A549 (cell line): Measurements from ENCODE around the gene GGTA1. TPM values are rescaled to one million over a fixed set of nuclear protein-coding genes. Genes with fewer than 3 reads are reported as not detected.

Experiments used
- ATAC-seq, 2 experiments: fragments of 200-7000 bp in 1 of 2; fragments of >200 bp in 1 of 2; cut with Nextera tagmentation in 1 of 2; cut with Tn5 transposase in 1 of 2; 3 replicates each; pipeline versions ENCODE4 v1.8.0 to v1.9.1; 2018 to 2020; ENCODE audit warnings: mild to moderate bottlenecking in 1 of 2, moderate library complexity in 1 of 2
- CTCF ChIA-PET: fragments of 300-600 bp; sonication (Branson Sonifier 250); formaldehyde crosslinking; extraction: SDS; loops from one replicate; lab custom pipeline; 2021; ENCODE audit warnings: antibody characterized with exemption, inconsistent platforms; lab: Yijun Ruan, JAX
- POLR2A ChIA-PET: fragments of 350-600 bp; formaldehyde crosslinking; extraction: SDS; loops from one replicate; lab custom pipeline; 2021; ENCODE audit warnings: antibody characterized with exemption, inconsistent platforms; lab: Yijun Ruan, JAX
- DNase-seq, 2 experiments: peaks; one replicate each; pipeline versions ENCODE4 v3.0.0 to v3.0.0-alpha.2; 2011 to 2016; ENCODE audit warnings: low read depth in 1 of 2, low spot score in 1 of 2
- FAIRE-seq: peaks from 2 replicates; lab custom pipeline; 2011; peaks lifted over from hg19 to GRCh38; lab: Jason Lieb, UNC
- H3K27ac ChIP-seq, 2 experiments: fragments of >200 bp; sonication (Bioruptor Twin); formaldehyde crosslinking; 3 replicates each; pipeline ENCODE4 v1.5.1; 2016 to 2017
- H3K4me1 ChIP-seq: fragments of >200 bp; sonication (Bioruptor Twin); formaldehyde crosslinking; 3 replicates; pipeline ENCODE4 v1.6.1; 2016
- H3K4me2 ChIP-seq: fragments of >200 bp; sonication (Bioruptor Twin); formaldehyde crosslinking; 3 replicates; pipeline ENCODE4 v1.6.1; 2016
- H3K4me3 ChIP-seq: fragments of >200 bp; sonication (Bioruptor Twin); formaldehyde crosslinking; 3 replicates; pipeline ENCODE4 v1.5.1; 2016
- H3K9me3 ChIP-seq: fragments of >200 bp; sonication (Bioruptor Twin); formaldehyde crosslinking; 3 replicates; pipeline ENCODE4 v1.6.1; 2016
- ATOH8 ChIP-seq: fragments of 250-450 bp; sonication (Bioruptor Pico); IDR thresholded peaks from 2 replicates; pipeline ENCODE4 v1.5.0; 2020; ENCODE audit warnings: low read depth, mild to moderate bottlenecking, moderate library complexity
- CBX2 ChIP-seq: fragments of 200-600 bp; sonication (generic); IDR thresholded peaks from 2 replicates; pipeline ENCODE4 v1.6.1; 2016; ENCODE audit warnings: low read depth, mild to moderate bottlenecking, borderline replicate concordance
- CHD2 ChIP-seq: fragments of 150-350 bp; IDR thresholded peaks from 2 replicates; pipeline ENCODE4 v1.6.1; 2014; ENCODE audit warnings: low read length; ENCODE audit not compliant: partially characterized antibody
- CTCF ChIP-seq: fragments of >200 bp; sonication (Bioruptor Twin); formaldehyde crosslinking; IDR thresholded peaks from 3 replicates; pipeline ENCODE4 v1.5.1; 2016
- ELK1 ChIP-seq: fragments of 150-350 bp; IDR thresholded peaks from 2 replicates; pipeline ENCODE4 v1.6.1; 2014; ENCODE audit warnings: low read depth, mild to moderate bottlenecking, low read length
- EP300 ChIP-seq, 2 experiments: fragments of >200 bp; sonication (Bioruptor Twin); formaldehyde crosslinking; IDR thresholded peaks; 2 replicates in 1 of 2; 3 replicates in 1 of 2; pipeline ENCODE4 v1.6.1; 2016 to 2017
- FOSL2 ChIP-seq, 2 experiments: fragments of 450-650 bp in 1 of 2; fragments of >200 bp in 1 of 2; sonication (Bioruptor Twin) in 1 of 2; formaldehyde crosslinking; IDR thresholded peaks; 2 replicates each; pipeline versions ENCODE4 v1.5.0 to v1.6.1; 2016 to 2020; ENCODE audit warnings: mild to moderate bottlenecking in 1 of 2, moderate library complexity in 1 of 2
- HOXA7 ChIP-seq: fragments of 250-450 bp; sonication (Bioruptor Pico); IDR thresholded peaks from 2 replicates; pipeline ENCODE4 v1.5.0; 2020; ENCODE audit warnings: mild to moderate bottlenecking, moderate library complexity
- HOXB13 ChIP-seq: fragments of 250-450 bp; sonication (Bioruptor Pico); IDR thresholded peaks from 2 replicates; pipeline ENCODE4 v1.5.0; 2020; ENCODE audit warnings: low read depth, mild to moderate bottlenecking, moderate library complexity
- HOXB5 ChIP-seq: fragments of 250-450 bp; sonication (Bioruptor Pico); IDR thresholded peaks from 2 replicates; pipeline ENCODE4 v1.5.0; 2020; ENCODE audit warnings: mild to moderate bottlenecking, moderate library complexity
- JUN ChIP-seq, 2 experiments: fragments of >200 bp; sonication (Bioruptor Twin); formaldehyde crosslinking; IDR thresholded peaks; 2 replicates in 1 of 2; 3 replicates in 1 of 2; pipeline ENCODE4 v1.6.1; 2016 to 2017
- KDM5A ChIP-seq: fragments of 200-600 bp; sonication (generic); IDR thresholded peaks from 2 replicates; pipeline ENCODE4 v1.6.1; 2016; ENCODE audit warnings: antibody characterized with exemption, mild to moderate bottlenecking
- MAFK ChIP-seq: fragments of 450-650 bp; IDR thresholded peaks from 2 replicates; pipeline ENCODE4 v1.6.1; 2014; ENCODE audit not compliant: partially characterized antibody
- MYC ChIP-seq: IDR thresholded peaks from 2 replicates; pipeline ENCODE4 v1.6.1; 2012; ENCODE audit warnings: mild to moderate bottlenecking, inconsistent platforms, low read length, improper control_type of control experiment, borderline replicate concordance
- NFE2L2 ChIP-seq: fragments of 150-350 bp; conservative IDR thresholded peaks from 2 replicates; pipeline ENCODE4 v1.6.1; 2014; ENCODE audit warnings: low read length
- NPAS2 ChIP-seq: fragments of 250-450 bp; sonication (Bioruptor Pico); IDR thresholded peaks from 2 replicates; pipeline ENCODE4 v1.8.0; 2022; ENCODE audit warnings: mild to moderate bottlenecking, moderate library complexity, borderline replicate concordance
- NR3C1 ChIP-seq: fragments of >200 bp; sonication (Bioruptor Twin); formaldehyde crosslinking; IDR thresholded peaks from 3 replicates; pipeline ENCODE4 v1.6.1; 2017
- PHF8 ChIP-seq: fragments of 200-600 bp; sonication (generic); IDR thresholded peaks from 2 replicates; pipeline ENCODE4 v1.6.1; 2016; ENCODE audit warnings: low read depth, mild to moderate bottlenecking, antibody characterized with exemption, moderate library complexity, borderline replicate concordance
- POLR2A ChIP-seq: IDR thresholded peaks from 2 replicates; pipeline ENCODE4 v1.6.1; 2012; ENCODE audit warnings: mild to moderate bottlenecking, low read length
- RAD21 ChIP-seq, 2 experiments: fragments of >200 bp in 1 of 2; sonication (Bioruptor Twin) in 1 of 2; formaldehyde crosslinking in 1 of 2; IDR thresholded peaks in 1 of 2; conservative IDR thresholded peaks in 1 of 2; 2 replicates in 1 of 2; 3 replicates in 1 of 2; pipeline ENCODE4 v1.6.1; 2012 to 2018; ENCODE audit warnings: inconsistent platforms in 1 of 2
- RCOR1 ChIP-seq: fragments of 150-350 bp; IDR thresholded peaks from 2 replicates; pipeline ENCODE4 v1.6.1; 2014; ENCODE audit warnings: antibody characterized with exemption, low read length, low read depth
- RNF2 ChIP-seq: fragments of 200-600 bp; sonication (generic); IDR thresholded peaks from 2 replicates; pipeline ENCODE4 v1.6.1; 2016; ENCODE audit warnings: low read depth, mild to moderate bottlenecking, antibody characterized with exemption, moderate library complexity, borderline replicate concordance
- SMC3 ChIP-seq: fragments of >200 bp; sonication (Bioruptor Twin); formaldehyde crosslinking; IDR thresholded peaks from 3 replicates; pipeline ENCODE4 v1.6.1; 2018; ENCODE audit warnings: inconsistent platforms
- TFCP2L1 ChIP-seq: fragments of 250-450 bp; sonication (Bioruptor Pico); IDR thresholded peaks from 2 replicates; pipeline ENCODE4 v1.5.0; 2021; ENCODE audit warnings: mild to moderate bottlenecking
- USF2 ChIP-seq: fragments of 450-650 bp; IDR thresholded peaks from 2 replicates; pipeline ENCODE4 v1.6.1; 2014; ENCODE audit warnings: antibody characterized with exemption
- ZC3H11A ChIP-seq: fragments of 450-650 bp; IDR thresholded peaks from 2 replicates; pipeline ENCODE4 v1.6.1; 2014; ENCODE audit warnings: antibody characterized with exemption, mild to moderate bottlenecking
- ZSCAN20 ChIP-seq: fragments of 250-450 bp; sonication (Bioruptor Pico); IDR thresholded peaks from 2 replicates; pipeline ENCODE4 v1.8.0; 2022; ENCODE audit warnings: mild to moderate bottlenecking, moderate library complexity
- WGBS: methylation state at CpG from one replicate; pipeline ENCODE4 v1.1.6; 2017; ENCODE audit errors: missing lambda C conversion rate; 5-methylcytosine and 5-hydroxymethylcytosine counted together
- polyA plus RNA-seq, 4 experiments: library from polyadenylated mRNA; depleted of rRNA in 3 of 4; stranded (reverse); fragments of >200 nt; fragmentation: RNase III in 1 of 4; extraction: RNeasy Plus Mini Kit Qiagen cat#74134 plus additional on column Dnase treatment in 1 of 4; gene quantifications; 2 replicates in 3 of 4; 3 replicates in 1 of 4; pipeline ENCODE4 v1.2.3, GENCODE V29; 2011 to 2017

GGTA1 gene
- polyA plus RNA-seq, 2 of the 4 experiments (the other 2 are of a cell fraction) = 0.05 TPM; not detected in 1

- POLR2A ChIA-PET = no interaction called here
- CTCF ChIA-PET = interaction anchor here (0.7 to 4.8 kb wide), 11 partner anchors 7 to 229 kb away, joined by 3 to 45 read pairs (median 7); no protein-coding TSS in a partner anchor
- Histone ChIP-seq H3K27ac (no peak overlapping the region), H3K4me2 (no peak overlapping the region), H3K4me1 (no peaks in the 10 kb centered on the region), H3K4me3 (no peak overlapping the region), H3K9me3 (no peaks in the 10 kb centered on the region)
- TF ChIP-seq MAFK (peak; percentile 96), PHF8 (no peak)
- ATAC-seq (no peak), FAIRE-seq (no peak), DNase-seq (no peak)
- 33% methylated on average over 1 of the region's 1 CpG for WGBS
Measured at GRCh38 chr9:121441165-121441564, 58.5 kb downstream of the GGTA1 start.

GRCh38 chr9:121439711-121440664 is 59.7 kb downstream of the GGTA1 start:
- TF ChIP-seq ZC3H11A (no peak), MYC (no peak), USF2 (no peak), NFE2L2 (no peak), TFCP2L1 (CRISPR knock-in tag) (no peak), PHF8 (no peak), KDM5A (no peak), JUN (IDR thresholded peaks at IDR 0.05) (no peak), CTCF (peak; percentile 40), RAD21 (conservative IDR thresholded peaks at IDR 0.05 in 1 of 2, IDR thresholded peaks at IDR 0.05 in 1 of 2) (peak; percentile 33 to 41; a peak in 2 of 5 replicates), NPAS2 (CRISPR knock-in tag) (no peak), EP300 (IDR thresholded peaks at IDR 0.05) (no peak), HOXB5 (no peak), HOXB13 (CRISPR knock-in tag) (no peak), FOSL2 (IDR thresholded peaks at IDR 0.05) (no peak), FOSL2 (CRISPR knock-in tag; IDR thresholded peaks at IDR 0.05) (no peak), SMC3 (peak; percentile 43; the same call in 2 of the 3 replicates)
- ATAC-seq = peak; percentile 92 to 97
- DNase-seq = peak; percentile 49 to 70
- no peak for FAIRE-seq
- WGBS = 21% methylated on average over 8 of the region's 8 CpGs
- ChIA-PET CTCF (interaction anchor here (0.6 to 4.8 kb wide), 36 partner anchors 9 to 496 kb away, joined by 3 to 45 read pairs (median 4); no protein-coding TSS in a partner anchor), POLR2A (interaction anchor here (0.5 kb wide), 1 partner anchor 239 kb away, joined by 3 read pairs; no protein-coding TSS in a partner anchor)
- Histone ChIP-seq H3K4me1 (no peaks in the 10 kb centered on the region), H3K4me3 (no peak overlapping the region), H3K4me2 (no peak overlapping the region), H3K27ac (no peak overlapping the region), H3K9me3 (no peaks in the 10 kb centered on the region)

- WGBS = 50% methylated on average over 1 of the region's 1 CpG
- ATAC-seq = no peak
- TF ChIP-seq HOXA7 (CRISPR knock-in tag) (no peak), CHD2 (no peak), RNF2 (no peak), RCOR1 (no peak), CBX2 (no peak), POLR2A (no peak), NR3C1 (no peak), HOXB5 (no peak), ELK1 (no peak), TFCP2L1 (CRISPR knock-in tag) (no peak), ZC3H11A (no peak), ZSCAN20 (no peak), ATOH8 (CRISPR knock-in tag) (no peak)
- TF ChIP-seq, all 56 proteins: peak for 0
- ChIA-PET POLR2A (interaction anchor here (0.5 kb wide), 1 partner anchor 238 kb away, joined by 3 read pairs; no protein-coding TSS in a partner anchor), CTCF (interaction anchor here (1.1 to 4.8 kb wide), 12 partner anchors 14 to 457 kb away, joined by 3 to 45 read pairs (median 7); no protein-coding TSS in a partner anchor)
- H3K9me3 ChIP-seq = no peaks in the 10 kb centered on the region
- no peak overlapping the region for H3K27ac ChIP-seq
- FAIRE-seq = no peak
- no peak overlapping the region for H3K4me2 ChIP-seq
- no peak overlapping the region for H3K4me3 ChIP-seq
- no peaks in the 10 kb centered on the region for H3K4me1 ChIP-seq
- no peak for DNase-seq
Measured at GRCh38 chr9:121439016-121439415, 60.6 kb downstream of the GGTA1 start.
